ENCODE measurements around the gene HDHD3.
"Not testable (repeated sequence)": the region's sequence is repeated elsewhere in the genome, so short reads cannot be mapped to it uniquely, and the experiment has no call there.

The HDHD3 gene

DNA sequence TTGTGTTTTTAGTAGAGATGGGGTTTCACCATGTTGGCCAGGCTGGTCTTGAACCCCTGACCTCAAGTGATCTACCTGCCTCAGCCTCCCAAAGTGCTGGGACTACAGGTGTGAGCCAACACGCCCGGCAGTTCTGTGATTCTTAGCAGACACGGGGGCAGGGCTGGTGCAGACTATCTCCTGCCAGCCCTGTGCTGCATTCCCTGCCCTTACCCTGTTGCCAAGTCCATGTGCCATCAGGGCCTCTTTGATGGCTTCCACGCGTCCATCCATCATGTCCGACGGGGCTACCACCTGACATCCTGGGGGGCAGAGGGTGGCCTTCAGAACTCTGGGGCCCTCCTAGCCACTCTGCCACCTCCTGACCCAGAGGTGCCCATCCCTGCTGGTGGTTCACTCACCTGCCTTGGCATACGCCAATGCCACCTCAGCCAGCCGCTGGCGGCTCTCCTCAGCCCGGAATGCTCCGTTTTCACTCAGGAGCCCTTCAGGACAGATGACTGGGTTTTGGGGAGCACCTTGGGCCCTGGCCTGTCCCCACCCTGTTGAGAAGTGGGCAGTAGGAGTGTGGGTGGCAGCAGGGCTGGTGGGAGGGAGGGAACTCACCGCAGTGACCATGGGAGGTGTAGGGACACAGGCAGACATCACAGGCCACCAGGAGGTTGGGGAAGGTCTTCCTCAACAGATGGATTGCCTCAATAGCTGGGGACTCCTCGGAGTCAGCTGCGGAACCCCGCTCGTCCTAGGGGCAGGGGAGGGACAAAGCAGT lies 13.6 kb upstream of the HDHD3 start:
- FAIRE-seq (no peak), DNase-seq (ENCODE audit: low spot score) (no peak)

DNA sequence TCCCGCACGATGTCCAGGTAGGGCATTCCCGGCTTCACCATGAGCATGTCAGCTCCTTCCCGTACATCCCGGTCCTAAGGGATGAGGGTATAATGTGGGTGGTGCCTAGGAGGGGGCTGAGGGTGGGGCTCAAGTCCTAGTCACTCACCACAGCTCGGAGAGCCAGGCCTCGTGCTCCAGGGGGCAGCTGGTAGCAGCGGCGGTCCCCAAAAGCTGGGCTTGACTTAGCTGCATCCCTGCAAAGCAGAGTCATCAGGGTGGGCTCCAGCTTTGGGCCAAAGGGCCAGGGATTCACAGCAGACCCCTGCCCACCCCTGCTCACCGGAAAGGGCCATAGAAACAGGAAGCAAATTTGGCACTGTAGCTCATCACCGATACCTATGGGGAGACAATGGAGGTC lies 12.7 kb upstream of the HDHD3 start:
- no peak for FAIRE-seq
- no peak for DNase-seq (ENCODE audit: low spot score)

DNA sequence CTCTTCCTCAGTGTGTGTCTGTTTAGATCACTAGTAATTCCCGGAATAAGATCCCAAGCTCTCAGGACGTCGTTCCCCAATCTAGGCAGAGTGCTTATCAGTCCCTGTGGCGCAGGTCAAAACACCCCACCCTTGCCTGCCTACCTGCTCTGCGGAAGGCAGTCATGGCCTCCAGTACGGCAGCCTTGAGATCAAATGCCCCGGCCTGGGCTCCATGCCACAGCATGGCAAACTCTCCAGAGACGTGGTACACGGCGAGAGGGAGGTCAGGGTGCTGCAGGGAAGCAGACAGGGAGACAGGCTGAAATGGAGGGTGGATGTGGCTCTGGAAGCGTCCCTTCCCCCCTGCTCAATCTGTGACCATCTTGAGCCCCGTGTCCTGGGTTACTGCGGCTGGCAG lies 12.0 kb upstream of the HDHD3 start:
- DNase-seq (ENCODE audit: low spot score) (no peak), FAIRE-seq (no peak)

DNA sequence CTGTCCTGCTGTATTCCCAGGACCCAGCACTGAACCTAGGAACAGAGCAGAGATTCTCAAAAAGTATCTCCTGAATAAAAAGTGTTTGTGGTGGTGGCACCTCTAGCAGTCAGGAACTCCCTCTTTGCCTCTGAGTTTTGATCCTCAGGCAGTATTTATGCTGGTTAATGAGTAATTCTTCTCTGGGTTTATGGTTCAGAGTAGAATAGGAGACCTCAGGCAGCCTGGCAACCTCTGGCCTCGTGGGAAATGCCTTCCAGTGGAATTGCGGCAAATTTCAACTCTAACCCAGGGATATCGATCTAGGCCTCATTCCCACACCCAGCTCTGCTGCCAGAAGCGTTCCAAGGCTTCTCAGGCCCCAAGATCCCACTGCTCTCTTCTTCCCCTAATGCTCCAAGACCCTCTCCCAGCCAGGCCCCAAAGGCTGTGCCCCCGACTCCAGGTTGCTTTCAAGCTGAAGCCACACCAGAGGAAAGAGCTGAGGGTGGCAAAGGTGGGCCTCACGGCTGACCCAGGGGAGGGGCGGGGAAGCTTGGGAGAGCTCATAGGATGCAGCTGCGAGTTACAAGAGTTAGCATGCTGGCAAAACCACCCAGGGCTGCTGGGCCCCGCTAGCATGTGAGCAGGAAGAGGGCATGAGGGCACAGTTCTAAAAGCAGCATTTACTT lies 10.9 kb upstream of the HDHD3 start:
- DNase-seq (ENCODE audit: low spot score): no peak
- no peak for FAIRE-seq

DNA sequence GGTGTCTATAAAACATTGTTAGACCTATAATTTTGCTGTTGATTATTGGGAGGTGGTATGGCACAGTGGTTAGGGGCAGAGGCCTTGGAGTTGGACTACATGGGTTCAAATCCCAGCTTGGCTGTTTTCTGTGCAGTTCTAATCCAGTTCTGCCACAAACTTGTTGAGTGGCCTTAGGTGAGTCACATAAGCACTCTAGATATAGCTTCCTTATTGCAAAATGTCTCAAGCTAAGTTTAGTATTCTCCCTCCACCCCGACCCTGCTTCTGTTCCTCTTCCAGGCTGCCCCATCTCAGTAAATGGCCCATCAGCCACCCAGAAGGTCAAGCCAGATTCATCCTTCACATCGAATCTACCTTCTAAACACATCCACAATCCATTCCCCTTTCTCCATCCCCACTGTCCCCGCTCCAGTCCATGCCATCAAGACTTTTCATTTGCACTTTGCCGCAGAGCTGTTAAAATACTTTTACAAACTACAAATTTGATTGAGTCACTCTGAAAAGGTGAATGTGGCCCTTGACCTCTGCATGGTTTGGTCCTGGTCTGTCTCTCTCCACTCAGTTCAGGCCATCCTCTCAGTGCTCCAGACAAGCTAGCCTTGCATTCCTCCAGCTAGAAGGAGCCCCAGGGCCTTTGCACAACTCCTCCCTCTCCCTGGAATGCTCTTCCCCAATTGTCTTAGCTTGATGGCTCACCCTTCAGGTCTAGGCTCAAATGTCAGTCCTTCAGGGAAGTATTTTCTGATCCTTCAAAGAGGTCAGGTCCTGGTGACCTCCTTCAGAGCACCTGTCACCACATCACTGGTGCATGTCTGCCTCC lies 10.0 kb upstream of the HDHD3 start:
- FAIRE-seq (no peak), DNase-seq (ENCODE audit: low spot score) (no peak)

DNA sequence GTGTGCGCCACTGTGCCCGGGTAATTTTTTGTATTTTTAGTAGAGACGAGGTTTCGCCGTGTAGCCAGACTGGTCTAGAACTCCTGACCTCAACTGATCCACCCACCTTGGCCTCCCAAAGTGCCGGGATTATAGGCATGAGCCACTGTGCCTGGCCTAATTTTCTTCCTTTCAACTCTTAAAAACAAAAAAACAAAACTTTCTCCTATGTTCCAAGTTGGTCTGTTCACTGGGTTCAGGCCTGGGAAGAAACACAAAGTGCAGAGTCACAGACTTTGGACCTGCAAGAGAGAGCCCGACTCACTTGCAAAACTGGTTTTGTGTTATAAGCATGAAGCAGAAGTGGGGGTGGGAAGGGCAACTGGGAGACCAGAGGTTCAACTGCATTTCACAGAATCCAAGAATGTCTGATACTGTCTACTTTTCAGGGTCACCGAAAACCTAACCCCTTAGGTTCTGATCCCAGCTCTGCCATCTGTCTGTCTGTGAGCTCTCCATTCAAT lies 5.2 kb upstream of the HDHD3 start:
- DNase-seq (ENCODE audit: low spot score): no peak
- FAIRE-seq: no peak

DNA sequence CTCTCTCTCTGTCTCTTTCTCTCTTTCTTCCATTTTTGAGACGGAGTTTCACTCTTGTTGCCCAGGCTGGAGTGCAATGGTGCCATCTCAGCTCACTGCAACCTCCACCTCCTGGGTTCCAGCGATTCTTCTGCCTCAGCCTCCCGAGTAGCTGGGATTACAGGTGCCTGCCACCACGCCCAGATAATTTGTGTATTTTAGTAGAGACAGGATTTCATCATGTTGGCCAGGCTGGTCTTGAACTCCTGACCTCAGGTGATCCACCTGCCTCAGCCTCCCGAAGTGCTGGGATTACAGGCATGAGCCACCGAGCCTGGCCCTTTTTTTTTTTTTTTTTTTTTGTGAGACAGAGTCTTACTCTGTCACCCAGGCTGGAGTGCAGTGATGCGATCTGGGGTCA lies 4.7 kb upstream of the HDHD3 start:
- FAIRE-seq; DNase-seq (ENCODE audit: low spot score): not testable (repeated sequence)

DNA sequence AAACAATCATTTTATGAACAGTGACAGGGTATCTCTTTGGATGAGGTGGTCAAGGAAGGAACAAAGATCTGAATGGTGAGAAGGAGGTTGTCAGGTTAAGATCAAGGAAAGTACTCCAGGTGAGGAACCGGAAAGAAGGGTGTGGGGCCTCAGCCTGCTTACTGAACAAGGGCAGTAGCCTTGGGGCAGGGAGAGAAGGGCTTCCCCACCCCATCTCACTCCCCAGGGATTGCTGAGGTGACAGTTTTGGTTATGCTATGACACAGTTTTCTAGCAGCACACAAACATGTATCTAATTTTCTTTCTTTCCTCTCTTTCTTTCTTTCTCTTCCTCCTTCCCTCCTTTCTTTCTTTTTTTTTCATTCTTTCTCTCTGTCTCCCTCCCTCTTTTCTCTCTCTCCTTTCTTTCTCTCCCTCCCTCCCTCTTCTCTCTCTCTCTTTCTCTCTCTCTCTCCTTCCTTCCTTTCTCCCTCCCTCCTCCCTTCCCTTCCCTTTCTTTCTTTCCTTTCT lies 4.1 kb upstream of the HDHD3 start:
- FAIRE-seq: no peak
- no peak for DNase-seq (ENCODE audit: low spot score)

DNA sequence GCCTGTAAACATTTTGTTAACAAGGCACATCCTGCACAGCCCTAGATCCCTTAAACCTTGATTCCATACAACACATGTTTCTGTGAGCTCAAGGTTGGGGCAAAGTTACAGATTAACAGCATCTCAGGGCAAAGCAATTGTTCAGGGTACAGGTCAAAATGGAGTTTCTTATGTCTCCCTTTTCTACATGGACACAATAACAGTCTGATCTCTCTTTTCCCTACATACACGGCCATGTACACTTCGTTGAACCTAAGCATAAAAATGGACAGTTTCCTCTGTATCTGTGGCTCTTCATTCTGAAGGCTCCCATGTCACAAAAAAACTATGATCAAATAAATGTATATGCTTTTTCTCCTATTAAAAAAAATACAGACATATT lies 3.0 kb upstream of the HDHD3 start:
- not testable (repeated sequence) for FAIRE-seq; DNase-seq (ENCODE audit: low spot score)

DNA sequence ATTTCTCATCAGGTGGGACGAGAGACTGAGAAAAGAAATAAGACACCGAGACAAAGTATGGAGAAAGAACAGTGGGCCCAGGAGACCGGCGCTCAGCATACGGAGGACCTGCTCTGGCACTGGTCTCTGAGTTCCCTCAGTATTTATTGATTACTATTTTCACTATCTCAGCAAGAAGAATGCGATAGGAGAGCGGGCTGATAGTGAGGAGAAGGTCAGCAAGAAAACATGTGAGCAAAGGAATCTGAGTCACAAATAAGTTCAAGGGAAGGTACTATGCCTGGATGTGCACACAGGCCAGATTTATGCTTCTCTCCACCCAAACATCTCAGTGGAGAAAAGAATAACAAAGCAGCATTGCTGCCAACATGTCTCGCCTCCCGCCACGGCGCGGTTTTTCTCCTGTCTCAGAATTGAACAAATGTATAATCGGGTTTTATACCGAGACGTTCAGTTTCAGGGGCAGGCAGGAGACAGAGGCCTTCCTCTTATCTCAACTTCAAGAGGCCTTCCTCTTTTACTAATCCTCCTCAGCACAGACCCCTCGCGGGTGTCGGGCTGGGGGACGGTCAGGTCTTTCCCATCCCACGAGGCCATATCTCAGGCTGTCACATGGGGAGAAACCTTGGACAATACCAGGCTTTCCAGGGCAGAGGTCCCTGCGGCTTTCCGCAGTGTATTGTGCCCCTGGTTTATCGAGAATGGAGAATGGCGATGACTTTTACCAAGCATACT lies 2.5 kb upstream of the HDHD3 start:
- FAIRE-seq; DNase-seq (ENCODE audit: low spot score): not testable (repeated sequence)

DNA sequence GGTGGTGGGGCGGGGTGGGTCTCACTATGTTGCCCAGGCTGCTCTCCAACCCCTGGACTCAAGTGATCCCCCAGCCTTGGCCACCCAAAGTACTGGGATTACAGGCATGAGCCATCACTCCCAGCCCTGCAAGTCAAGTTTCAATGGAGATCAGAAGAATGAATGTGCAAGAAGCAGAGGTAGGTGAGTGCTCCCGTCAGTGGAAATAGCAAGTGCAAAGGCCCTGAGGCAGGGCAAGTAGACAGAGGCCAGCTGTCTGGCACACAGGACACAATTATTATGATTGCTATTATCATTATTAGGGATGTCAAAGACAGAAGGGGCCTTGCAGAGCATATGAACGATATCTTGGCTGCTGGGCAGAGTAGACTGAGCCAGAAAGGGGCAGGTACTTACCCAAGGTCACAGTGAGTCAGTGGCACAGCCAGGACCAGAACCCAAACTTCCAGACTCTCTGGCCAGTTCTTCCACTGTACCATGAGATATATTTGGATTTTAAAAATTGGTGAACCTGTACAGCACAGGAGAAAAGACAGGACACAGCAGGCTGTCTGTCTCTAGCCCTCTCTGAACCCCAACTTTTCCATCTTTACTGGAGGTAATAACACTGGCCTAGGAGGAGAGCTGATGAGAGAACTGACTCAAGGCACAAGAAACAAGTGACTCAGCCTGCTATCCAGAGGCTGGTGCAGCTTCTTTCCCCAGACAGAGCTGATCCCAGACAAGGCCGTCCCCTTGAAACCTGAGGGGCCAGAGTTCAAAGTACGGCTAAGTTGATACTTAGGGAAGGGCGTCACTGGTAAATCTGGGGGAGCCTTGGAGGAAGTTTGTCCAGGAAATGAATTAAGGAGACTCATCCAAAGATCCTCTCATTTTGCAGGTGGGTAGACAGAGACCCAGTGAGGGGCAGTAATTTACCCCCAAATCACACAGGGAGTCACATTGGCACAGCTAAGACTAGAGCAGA lies 1.4 kb downstream of the HDHD3 start:
- FAIRE-seq (no peak), DNase-seq (ENCODE audit: low spot score) (no peak)

DNA sequence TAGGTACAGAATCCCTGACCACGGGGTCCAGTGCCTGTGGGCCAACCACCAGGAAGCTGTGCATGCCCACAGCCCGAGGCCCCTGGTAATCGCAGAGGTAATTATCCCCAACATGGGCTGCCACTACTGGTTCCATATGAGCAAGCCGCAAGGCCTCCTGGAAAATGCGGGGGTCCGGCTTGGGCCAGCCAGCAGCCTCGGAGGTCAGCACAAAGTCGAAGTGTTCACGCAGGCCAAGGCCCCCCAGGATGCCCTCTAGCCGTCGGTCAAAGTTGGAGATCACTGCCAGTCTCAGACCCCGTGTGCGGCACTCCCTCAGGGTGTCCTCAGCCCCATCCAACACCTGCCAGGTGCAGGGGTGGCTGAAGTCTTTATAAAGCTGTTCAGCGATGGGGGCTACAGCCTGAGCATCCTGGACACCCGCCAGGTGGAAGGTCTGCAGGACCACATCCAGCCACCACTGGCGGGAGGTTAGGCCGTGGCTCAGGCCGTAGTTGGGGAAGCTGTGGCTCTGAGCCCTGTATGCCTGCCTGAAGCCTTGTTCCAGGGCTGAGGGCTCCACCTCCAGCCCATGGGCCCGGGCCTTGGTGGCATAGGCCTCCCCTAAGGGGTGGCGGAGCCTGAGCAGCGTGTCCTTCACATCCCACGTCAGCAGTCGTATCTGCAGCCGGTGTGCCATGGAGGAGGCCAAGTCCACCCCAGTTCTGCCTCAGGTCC lies 3.0 kb downstream of the HDHD3 start:
- DNase-seq (ENCODE audit: low spot score) (no peak), FAIRE-seq (no peak)

DNA sequence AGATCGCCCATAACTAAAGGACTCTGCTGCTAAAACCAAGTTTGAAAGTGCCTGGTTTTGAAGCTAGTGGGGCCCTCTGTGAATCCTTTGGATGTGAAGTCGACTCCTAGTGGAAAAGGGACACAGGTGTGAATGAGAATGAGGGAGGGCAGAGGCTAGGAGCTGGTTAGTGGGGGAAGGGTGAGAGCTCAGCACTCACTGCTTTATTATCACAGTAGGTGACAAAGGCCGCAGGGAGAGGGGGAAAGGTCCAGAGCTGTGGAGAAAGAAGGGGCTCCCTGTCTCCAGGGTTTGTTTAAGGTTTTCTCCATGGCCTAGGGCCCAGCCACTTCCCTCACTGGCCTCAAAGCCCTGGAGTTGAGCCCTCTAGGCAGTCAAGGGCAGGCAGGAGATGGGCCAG lies 3.5 kb downstream of the HDHD3 start:
- no peak for FAIRE-seq
- no peak for DNase-seq (ENCODE audit: low spot score)

DNA sequence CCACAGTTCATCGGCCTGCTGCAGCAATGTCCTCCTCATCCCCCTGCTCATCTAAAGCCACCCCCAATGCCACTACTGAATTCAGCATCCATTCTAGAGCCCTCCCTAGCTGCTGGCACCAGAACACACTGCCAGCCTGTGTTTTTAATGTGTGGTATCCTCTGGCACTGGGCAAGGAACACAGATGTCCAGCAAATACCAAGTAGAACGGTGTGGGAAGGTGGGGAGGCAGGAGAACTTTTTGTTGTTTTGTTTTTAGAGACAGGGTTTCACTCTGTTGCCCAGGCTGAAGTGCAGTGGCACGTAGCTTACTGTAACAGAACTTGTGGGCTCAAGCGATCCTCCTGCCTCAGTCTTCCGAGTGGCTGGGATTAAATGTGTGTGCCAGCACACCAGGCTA lies 4.7 kb downstream of the HDHD3 start:
- no peak for FAIRE-seq

DNA sequence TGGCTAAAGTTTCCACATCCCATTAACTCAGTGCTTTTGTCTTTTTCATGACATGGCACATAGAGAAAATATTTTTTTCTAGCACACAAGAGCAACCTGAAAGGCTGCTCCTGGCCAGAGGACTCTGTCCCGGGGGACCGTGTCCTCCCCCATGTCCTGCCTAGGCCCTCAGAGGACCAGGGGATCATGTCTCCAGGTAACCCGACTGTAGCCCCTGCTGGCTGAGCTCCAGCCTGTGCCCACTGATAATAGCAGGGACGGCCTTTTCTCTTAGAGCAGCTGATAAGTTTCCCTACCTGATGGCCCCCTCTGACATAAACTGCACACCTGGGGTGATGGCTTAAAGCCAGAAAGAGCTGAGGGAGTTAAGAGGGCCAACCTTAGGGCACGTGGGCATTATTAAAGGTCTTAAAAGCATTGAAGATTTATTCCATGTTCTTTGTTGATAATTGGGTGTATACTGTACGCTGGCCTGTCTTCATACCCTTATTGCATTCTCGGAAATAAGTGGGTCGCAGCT lies 5.9 kb downstream of the HDHD3 start:
- DNase-seq (ENCODE audit: low spot score) (no peak), FAIRE-seq (no peak)

More for the DNA sequence above, 4.7 kb downstream of the HDHD3 start:
- no peak for DNase-seq (ENCODE audit: low spot score)

DNA sequence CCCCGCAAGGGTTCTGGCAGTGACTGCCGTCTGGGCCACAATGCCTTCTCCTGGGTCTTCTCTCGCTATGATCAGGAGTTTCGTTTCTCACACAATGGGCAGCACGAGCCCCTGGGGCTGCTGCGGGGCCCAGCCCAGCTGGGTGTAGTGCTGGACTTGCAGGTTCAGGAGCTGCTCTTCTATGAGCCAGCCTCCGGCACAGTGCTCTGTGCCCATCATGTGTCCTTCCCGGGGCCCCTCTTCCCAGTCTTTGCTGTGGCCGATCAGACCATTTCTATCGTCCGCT lies 7.0 kb downstream of the HDHD3 start:
- FAIRE-seq (no peak), DNase-seq (ENCODE audit: low spot score) (no peak)

DNA sequence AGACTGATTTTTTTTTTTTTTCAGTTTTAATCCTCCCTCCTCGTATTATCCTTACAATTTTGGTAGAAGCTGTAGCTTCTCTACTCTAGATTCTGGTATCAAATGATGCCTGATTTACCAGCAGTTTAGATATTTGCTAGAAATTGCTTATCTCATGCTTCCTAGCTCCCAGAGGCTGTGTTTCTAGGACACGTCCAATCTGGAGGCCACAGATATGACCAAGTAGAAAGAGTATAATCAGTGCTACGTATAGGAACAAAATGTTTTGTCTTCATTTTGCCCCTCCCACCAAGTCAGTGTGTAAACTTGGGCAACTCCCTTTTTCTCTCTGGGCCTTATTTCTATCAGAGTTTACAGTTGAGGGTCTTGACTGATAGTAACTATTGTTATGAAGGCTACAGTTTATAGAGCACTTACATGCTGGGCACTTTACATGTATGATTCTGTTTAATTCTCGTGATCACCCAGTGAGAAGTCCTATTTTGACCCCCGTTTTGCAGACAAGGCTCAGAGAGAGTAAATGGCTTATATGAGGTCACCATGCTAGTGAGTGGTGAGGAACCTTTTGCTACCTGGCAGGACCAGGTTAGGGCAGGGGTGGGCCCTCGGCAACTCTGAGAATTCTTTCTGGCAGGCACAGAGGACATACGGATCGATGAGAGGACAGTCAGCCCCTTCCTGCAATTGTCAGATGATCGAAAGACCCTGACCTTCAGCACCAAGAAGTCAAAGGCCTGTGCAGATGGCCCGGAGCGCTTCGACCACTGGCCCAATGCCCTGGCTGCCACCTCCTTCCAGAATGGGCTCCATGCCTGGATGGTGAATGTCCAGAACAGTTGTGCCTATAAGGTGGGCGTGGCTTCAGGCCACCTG lies 7.6 kb downstream of the HDHD3 start:
- FAIRE-seq (no peak), DNase-seq (ENCODE audit: low spot score) (no peak)

DNA sequence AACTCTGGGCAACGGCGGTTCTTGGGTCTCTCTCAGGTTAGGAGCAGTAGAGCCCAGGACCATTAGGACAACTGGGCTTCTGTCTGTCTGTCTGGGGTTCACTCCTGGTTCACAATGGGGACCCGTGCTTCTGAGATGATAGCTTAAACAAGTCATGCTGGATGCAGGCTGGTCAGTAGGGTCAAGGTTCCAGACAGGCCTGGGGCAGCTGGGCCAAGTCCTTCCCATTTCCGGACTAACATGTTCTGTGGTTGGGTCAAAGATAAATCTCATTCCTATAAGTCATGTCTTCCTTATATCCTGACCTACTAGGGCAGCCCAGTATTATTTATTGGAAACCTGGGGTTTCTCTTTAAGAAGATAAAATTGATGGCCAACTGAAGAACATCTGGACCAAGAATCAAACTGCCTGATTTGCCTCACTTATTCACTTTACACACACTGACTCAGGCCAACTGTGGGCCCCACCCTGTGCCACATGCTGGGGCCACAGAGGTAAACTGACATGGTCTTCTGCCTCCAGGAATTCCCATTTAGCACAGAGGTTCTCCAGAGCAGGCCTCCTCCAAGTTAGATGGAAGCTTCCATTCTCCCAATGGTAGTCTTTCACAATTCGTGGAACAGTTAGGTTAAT lies 8.3 kb downstream of the HDHD3 start:
- no peak for FAIRE-seq
- DNase-seq (ENCODE audit: low spot score): no peak

Measured in RCC 7860 (cell line).